HUES48 (cell line): ENCODE results near the gene SLC30A10.
"Not testable (repeated sequence)": the region's sequence is repeated elsewhere in the genome, so short reads cannot be mapped to it uniquely, and the experiment has no call there.

ENCODE experiments used
- H3K27ac ChIP-seq: one replicate; pipeline ENCODE4 v1.7.0; 2013; ENCODE audit warnings: low read depth, low read length, inconsistent platforms
- H3K27me3 ChIP-seq: 2 replicates; pipeline ENCODE4 v1.6.1; 2013; ENCODE audit warnings: mild to moderate bottlenecking, low read length; ENCODE audit not compliant: control insufficient read depth, insufficient read depth
- H3K36me3 ChIP-seq: 2 replicates; pipeline ENCODE4 v1.6.1; 2013; ENCODE audit warnings: low read length; ENCODE audit not compliant: control insufficient read depth, insufficient read depth
- H3K4me1 ChIP-seq: 2 replicates; pipeline ENCODE4 v1.6.1; 2013; ENCODE audit warnings: mild to moderate bottlenecking, low read length; ENCODE audit not compliant: control insufficient read depth, insufficient read depth
- H3K4me3 ChIP-seq: 2 replicates; pipeline ENCODE4 v1.5.1; 2013; ENCODE audit warnings: mild to moderate bottlenecking, low read depth, low read length
- H3K9ac ChIP-seq: 2 replicates; pipeline ENCODE4 v1.6.1; 2013; ENCODE audit warnings: mild to moderate bottlenecking, low read depth, low read length, moderate library complexity
- H3K9me3 ChIP-seq: 2 replicates; pipeline ENCODE4 v1.6.1; 2013; ENCODE audit warnings: low read length; ENCODE audit not compliant: control insufficient read depth, insufficient read depth

SLC30A10 gene

DNA sequence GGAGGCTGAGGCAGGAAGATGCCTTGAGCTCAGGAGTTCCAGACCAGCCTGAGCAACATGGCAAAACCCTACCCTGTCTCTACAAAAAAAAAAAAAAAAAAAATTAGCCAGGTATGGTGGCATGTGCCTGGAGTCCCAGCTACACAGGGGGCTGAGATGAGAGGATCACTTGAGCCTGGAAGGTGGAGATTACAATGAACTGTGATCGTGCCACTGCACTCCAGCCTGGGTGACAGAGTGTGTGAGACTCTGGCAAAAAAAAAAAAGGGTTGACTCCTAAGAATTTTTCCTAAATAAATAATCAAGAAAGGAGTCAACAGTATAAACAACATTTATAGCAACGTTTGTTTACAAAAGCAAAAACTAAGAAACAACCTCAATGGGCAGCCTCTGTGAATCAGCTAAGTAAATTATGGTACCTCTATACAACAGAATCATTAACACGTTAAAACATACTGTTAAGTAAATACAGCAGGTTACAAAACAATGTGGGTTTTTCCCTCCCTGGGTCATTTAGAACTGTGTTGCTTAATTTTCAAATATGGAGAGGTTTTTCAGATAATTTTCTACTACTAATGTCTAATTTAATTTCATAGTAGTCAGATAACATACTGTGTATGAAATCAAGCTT lies 56.8 kb downstream of the SLC30A10 start:
- Histone ChIP-seq H3K9me3 (no peaks in the 10 kb centered on the region), H3K27me3 (no peaks in the 10 kb centered on the region), H3K27ac (no peak overlapping the region), H3K4me3 (no peak overlapping the region), H3K4me1 (no peaks in the 10 kb centered on the region), H3K9ac (no peak overlapping the region), H3K36me3 (no peaks in the 10 kb centered on the region)

- not testable (repeated sequence) for H3K9me3 ChIP-seq, H3K27me3 ChIP-seq, H3K36me3 ChIP-seq, H3K9ac ChIP-seq, H3K4me3 ChIP-seq, H3K27ac ChIP-seq, H3K4me1 ChIP-seq
Measured at GRCh38 chr1:219868615-219869014, 59.7 kb downstream of the SLC30A10 start.
